ENCODE results near the gene HMGXB3. TPM values are rescaled to one million over a fixed set of nuclear protein-coding genes. Genes with fewer than 3 reads are reported as not detected.

The HMGXB3 gene
- total and polyA plus RNA-seq, 2 experiments from 2014 or later: 16.7 to 51.0 TPM

GRCh38 chr5:149990518-149991376 lies 9.8 kb upstream of the HMGXB3 start:
- Histone ChIP-seq H3K4me1 (ENCODE audit: low read depth) (no peaks in the 10 kb centered on the region), H3K36me3 (no peaks in the 10 kb centered on the region), H3K4me3 (no peak overlapping the region), H3K27ac (no peak overlapping the region), H3K9me3 (ENCODE audit: low read depth) (no peaks in the 10 kb centered on the region), H3K27me3 (no peaks in the 10 kb centered on the region)
- TF ChIP-seq CTCF (IDR thresholded peaks at IDR 0.05; ENCODE audit: low read depth, low read length): peak; percentile 87
- peak; percentile 81 to 85 for DNase-seq (ENCODE audit: low read depth in 1 of 2, low spot score in 1 of 2)

GRCh38 chr5:149993471-149993870 lies 7.1 kb upstream of the HMGXB3 start:
- Histone ChIP-seq H3K27me3 (no peaks in the 10 kb centered on the region), H3K27ac (no peak overlapping the region), H3K4me3 (no peak overlapping the region), H3K36me3 (no peaks in the 10 kb centered on the region), H3K4me1 (ENCODE audit: low read depth) (no peaks in the 10 kb centered on the region), H3K9me3 (ENCODE audit: low read depth) (no peaks in the 10 kb centered on the region)
- DNase-seq (ENCODE audit: low read depth in 1 of 2, low spot score in 1 of 2): no peak
- TF ChIP-seq CTCF (IDR thresholded peaks at IDR 0.05; ENCODE audit: low read depth, low read length): no peak

- Histone ChIP-seq H3K27me3 (no peaks in the 10 kb centered on the region), H3K4me1 (ENCODE audit: low read depth) (no peaks in the 10 kb centered on the region), H3K36me3 (no peaks in the 10 kb centered on the region), H3K27ac (no peak overlapping the region), H3K4me3 (no peak overlapping the region), H3K9me3 (ENCODE audit: low read depth) (no peaks in the 10 kb centered on the region)
- TF ChIP-seq CTCF (IDR thresholded peaks at IDR 0.05; ENCODE audit: low read depth, low read length): no peak
- DNase-seq (ENCODE audit: low read depth in 1 of 2, low spot score in 1 of 2): no peak
Measured at GRCh38 chr5:149995385-149996204, 4.9 kb upstream of the HMGXB3 start.

- TF ChIP-seq CTCF (IDR thresholded peaks at IDR 0.05; ENCODE audit: low read depth, low read length): no peak
- H3K4me1 ChIP-seq (ENCODE audit: low read depth): no peaks in the 10 kb centered on the region
- no peak overlapping the region for H3K4me3 ChIP-seq
- no peak for DNase-seq (ENCODE audit: low read depth in 1 of 2, low spot score in 1 of 2)
- no peak overlapping the region for H3K27ac ChIP-seq
- H3K27me3 ChIP-seq: no peaks in the 10 kb centered on the region
- no peaks in the 10 kb centered on the region for H3K36me3 ChIP-seq
- H3K9me3 ChIP-seq (ENCODE audit: low read depth): no peaks in the 10 kb centered on the region
Measured at GRCh38 chr5:149996205-149996890, 4.2 kb upstream of the HMGXB3 start.

- H3K36me3 ChIP-seq: no peaks in the 10 kb centered on the region
- TF ChIP-seq CTCF (IDR thresholded peaks at IDR 0.05; ENCODE audit: low read depth, low read length): no peak
- peaks cover 4% of the 10 kb centered on the region for H3K4me1 ChIP-seq (ENCODE audit: low read depth)
- no peak overlapping the region for H3K4me3 ChIP-seq
- H3K27me3 ChIP-seq: no peaks in the 10 kb centered on the region
- H3K27ac ChIP-seq: no peak overlapping the region
- no peak for DNase-seq (ENCODE audit: low read depth in 1 of 2, low spot score in 1 of 2)
- H3K9me3 ChIP-seq (ENCODE audit: low read depth): no peaks in the 10 kb centered on the region
Measured at GRCh38 chr5:149998281-149998680, 2.3 kb upstream of the HMGXB3 start.
